HG03354 (cell line): ENCODE measurements around the gene CARD11.

ENCODE experiments used
- ATAC-seq: cut with Tn5 transposase; IDR thresholded peaks from one replicate; pipeline ENCODE4 v1.9.1; 2021; ENCODE audit warnings: mild to moderate bottlenecking; ENCODE audit not compliant: unreplicated experiment, poor library complexity, severe bottlenecking

Gene CARD11

GRCh38 chr7:2932402-2933251 lies 111.0 kb downstream of the CARD11 start:
- no peak for ATAC-seq

GRCh38 chr7:2931034-2931415 lies 112.6 kb downstream of the CARD11 start:
- no peak for ATAC-seq

- ATAC-seq = no peak
Observed at GRCh38 chr7:2930310-2931033, 113.2 kb downstream of the CARD11 start.

- ATAC-seq = no peak
Observed at GRCh38 chr7:2929321-2930201, 114.1 kb downstream of the CARD11 start.

- ATAC-seq = no peak
Observed at GRCh38 chr7:2928613-2929311, 114.9 kb downstream of the CARD11 start.

GRCh38 chr7:2928256-2928612 lies 115.4 kb downstream of the CARD11 start:
- ATAC-seq = no peak

GRCh38 chr7:2927592-2927991 lies 116.1 kb downstream of the CARD11 start:
- no peak for ATAC-seq

- no peak for ATAC-seq
Observed at GRCh38 chr7:2926896-2927405, 116.7 kb downstream of the CARD11 start.

- no peak for ATAC-seq
Observed at GRCh38 chr7:2926120-2926895, 117.4 kb downstream of the CARD11 start.

GRCh38 chr7:2924866-2925840 lies 118.5 kb downstream of the CARD11 start:
- no peak for ATAC-seq

GRCh38 chr7:2923886-2924574 lies 119.6 kb downstream of the CARD11 start:
- no peak for ATAC-seq

- no peak for ATAC-seq
Observed at GRCh38 chr7:2923291-2923781, 120.3 kb downstream of the CARD11 start.

GRCh38 chr7:2922866-2923265 lies 120.8 kb downstream of the CARD11 start:
- no peak for ATAC-seq

- no peak for ATAC-seq
Observed at GRCh38 chr7:2922348-2922691, 121.3 kb downstream of the CARD11 start.

GRCh38 chr7:2921653-2922347 lies 121.9 kb downstream of the CARD11 start:
- ATAC-seq = no peak

GRCh38 chr7:2920956-2921652 lies 122.6 kb downstream of the CARD11 start:
- ATAC-seq = no peak
